ENCODE measurements around the gene VEGFC. TPM values are rescaled to one million over a fixed set of nuclear protein-coding genes. Genes with fewer than 3 reads are reported as not detected.

The VEGFC gene
- total and polyA plus RNA-seq, 7 donors, result 2.4 to 11.1 (median 4.8) TPM; not detected in 1

DNA sequence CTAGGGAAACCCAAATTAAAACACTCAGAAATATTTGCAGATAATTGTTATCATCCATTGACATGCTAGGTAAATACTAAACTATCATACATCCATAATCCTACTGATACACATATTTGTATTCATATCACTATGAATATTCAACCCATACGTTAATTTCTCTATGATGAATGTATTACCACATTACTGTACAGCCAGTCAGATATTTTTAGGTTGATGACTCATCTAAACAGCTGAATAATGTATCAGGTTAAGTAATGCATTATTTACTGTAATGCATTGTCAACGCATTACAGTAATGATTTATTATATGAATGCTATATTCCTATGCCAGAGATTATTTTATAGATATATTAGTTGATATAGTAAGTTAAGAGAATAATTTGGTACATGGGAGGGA lies 37.1 kb downstream of the VEGFC start:
- H3K27me3 ChIP-seq, result no peaks in the 10 kb centered on the region
- intact Hi-C loops (cut with DNase I), result no loop called here

DNA sequence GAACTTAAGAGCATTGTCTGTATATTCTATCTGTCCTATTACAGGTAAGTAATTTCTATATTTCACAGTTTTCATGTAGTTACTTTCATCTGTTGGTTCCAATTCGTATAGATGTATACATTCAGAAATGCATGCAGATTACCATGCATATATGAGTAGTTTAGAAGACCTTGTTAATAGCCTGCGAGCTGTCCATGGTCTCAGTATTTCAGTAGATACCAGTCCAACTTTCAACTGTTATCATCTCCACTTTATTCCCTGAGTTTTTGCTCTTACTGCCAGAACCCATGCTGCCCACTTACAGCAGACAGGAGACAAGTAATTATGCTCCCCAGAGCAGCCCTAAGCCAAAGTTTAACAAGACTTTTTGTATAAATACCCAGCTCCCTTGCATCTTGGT lies 37.7 kb downstream of the VEGFC start:
- H3K36me3 ChIP-seq, result no peaks in the 10 kb centered on the region
- H3K4me1 ChIP-seq, result no peaks in the 10 kb centered on the region
- intact Hi-C loops (cut with DNase I), result no loop called here
- H3K27me3 ChIP-seq, result no peaks in the 10 kb centered on the region
- no peak overlapping the region for H3K27ac ChIP-seq
- H3K4me3 ChIP-seq, result no peak overlapping the region
- no peak for DNase-seq
- TF ChIP-seq POLR2AphosphoS5 (IDR thresholded peaks at IDR 0.05) (no peak), EP300 (IDR thresholded peaks at IDR 0.05) (no peak), POLR2A (IDR thresholded peaks at IDR 0.05) (no peak)
- TF ChIP-seq, protein P1, sequence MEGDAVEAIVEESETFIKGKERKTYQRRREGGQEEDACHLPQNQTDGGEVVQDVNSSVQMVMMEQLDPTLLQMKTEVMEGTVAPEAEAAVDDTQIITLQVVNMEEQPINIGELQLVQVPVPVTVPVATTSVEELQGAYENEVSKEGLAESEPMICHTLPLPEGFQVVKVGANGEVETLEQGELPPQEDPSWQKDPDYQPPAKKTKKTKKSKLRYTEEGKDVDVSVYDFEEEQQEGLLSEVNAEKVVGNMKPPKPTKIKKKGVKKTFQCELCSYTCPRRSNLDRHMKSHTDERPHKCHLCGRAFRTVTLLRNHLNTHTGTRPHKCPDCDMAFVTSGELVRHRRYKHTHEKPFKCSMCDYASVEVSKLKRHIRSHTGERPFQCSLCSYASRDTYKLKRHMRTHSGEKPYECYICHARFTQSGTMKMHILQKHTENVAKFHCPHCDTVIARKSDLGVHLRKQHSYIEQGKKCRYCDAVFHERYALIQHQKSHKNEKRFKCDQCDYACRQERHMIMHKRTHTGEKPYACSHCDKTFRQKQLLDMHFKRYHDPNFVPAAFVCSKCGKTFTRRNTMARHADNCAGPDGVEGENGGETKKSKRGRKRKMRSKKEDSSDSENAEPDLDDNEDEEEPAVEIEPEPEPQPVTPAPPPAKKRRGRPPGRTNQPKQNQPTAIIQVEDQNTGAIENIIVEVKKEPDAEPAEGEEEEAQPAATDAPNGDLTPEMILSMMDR (IDR thresholded peaks at IDR 0.05), result no peak
- no peaks in the 10 kb centered on the region for H3K9me3 ChIP-seq
- 64 to 76% methylated on average over 2 of the region's 2 CpGs for WGBS, 2 donors

More for the DNA sequence above, 37.1 kb downstream of the VEGFC start:
- Histone ChIP-seq H3K36me3 (no peaks in the 10 kb centered on the region), H3K27ac (no peak overlapping the region), H3K4me3 (no peak overlapping the region), H3K9me3 (no peaks in the 10 kb centered on the region), H3K4me1 (no peaks in the 10 kb centered on the region)
- no peak for TF ChIP-seq POLR2AphosphoS5 (IDR thresholded peaks at IDR 0.05)
- TF ChIP-seq, protein P1 (IDR thresholded peaks at IDR 0.05), result no peak
- no peak for TF ChIP-seq EP300 (IDR thresholded peaks at IDR 0.05)
- no peak for TF ChIP-seq POLR2A (IDR thresholded peaks at IDR 0.05)
- whole genome bisulfite sequencing, 2 donors, result 50 to 78% methylated on average over 2 of the region's 2 CpGs
- DNase-seq, result no peak

DNA sequence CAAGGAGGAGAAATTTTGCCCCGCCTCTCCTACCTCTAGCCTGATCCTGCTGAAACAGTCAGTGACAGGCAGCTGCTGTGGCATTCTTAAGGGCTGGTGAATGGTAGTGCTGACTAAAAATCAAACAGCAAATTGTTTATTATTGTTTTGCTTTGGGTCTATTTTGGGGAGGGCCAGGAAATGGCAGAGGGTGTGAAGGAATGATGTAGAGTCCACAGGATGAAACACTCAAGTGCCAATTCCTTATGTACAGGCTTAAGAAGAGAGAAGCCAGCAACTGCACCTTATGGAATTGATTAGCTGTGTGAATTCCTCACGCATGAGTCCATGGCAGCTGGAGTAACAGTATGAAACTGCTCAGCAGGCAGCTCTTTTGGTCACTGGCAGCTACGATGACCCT lies 39.7 kb downstream of the VEGFC start:
- no peaks in the 10 kb centered on the region for H3K27me3 ChIP-seq
- H3K9me3 ChIP-seq, result no peaks in the 10 kb centered on the region
- H3K4me1 ChIP-seq, result no peaks in the 10 kb centered on the region
- H3K27ac ChIP-seq, result no peak overlapping the region
- H3K4me3 ChIP-seq, result no peak overlapping the region
- intact Hi-C loops (cut with DNase I), result no loop called here
- DNase-seq, result no peak
- TF ChIP-seq, protein P1 (IDR thresholded peaks at IDR 0.05), result no peak
- TF ChIP-seq POLR2A (IDR thresholded peaks at IDR 0.05) (no peak), EP300 (IDR thresholded peaks at IDR 0.05) (no peak), POLR2AphosphoS5 (IDR thresholded peaks at IDR 0.05) (no peak)
- no peaks in the 10 kb centered on the region for H3K36me3 ChIP-seq
- 63 to 71% methylated on average over 3 of the region's 3 CpGs for WGBS, 2 donors

DNA sequence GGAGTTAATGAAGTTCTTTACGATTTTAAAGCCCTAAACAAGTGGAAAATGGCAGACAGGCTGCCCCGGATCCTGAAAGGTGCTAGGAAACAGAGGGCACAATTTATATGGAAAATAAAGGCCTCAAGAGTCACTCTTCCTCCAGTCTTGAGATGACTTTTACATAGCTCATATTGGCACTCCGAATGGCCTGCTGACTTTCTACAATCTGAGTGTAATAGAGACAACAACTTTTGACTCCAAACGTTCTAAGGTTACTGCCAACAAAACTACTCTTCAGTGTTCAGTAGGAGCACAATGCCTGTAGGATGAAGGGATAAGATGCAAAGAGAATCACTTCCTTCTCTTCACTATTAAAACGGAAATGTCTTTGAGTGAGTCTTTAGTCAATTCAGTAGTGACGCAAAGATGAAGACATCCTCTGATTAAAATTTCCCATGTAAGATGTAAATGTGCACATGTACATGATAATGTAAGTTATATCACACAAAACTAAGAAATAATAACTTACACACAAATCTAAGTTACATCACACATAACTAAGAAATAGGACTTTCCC lies 40.5 kb downstream of the VEGFC start:
- no peaks in the 10 kb centered on the region for H3K9me3 ChIP-seq

More for the DNA sequence above, 40.5 kb downstream of the VEGFC start:
- DNase-seq, result no peak
- no peak for TF ChIP-seq POLR2AphosphoS5 (IDR thresholded peaks at IDR 0.05)
- TF ChIP-seq, protein P1 (IDR thresholded peaks at IDR 0.05), result no peak
- TF ChIP-seq EP300 (IDR thresholded peaks at IDR 0.05), result no peak
- no peak for TF ChIP-seq POLR2A (IDR thresholded peaks at IDR 0.05)
- Histone ChIP-seq H3K27me3 (no peaks in the 10 kb centered on the region), H3K4me1 (no peaks in the 10 kb centered on the region), H3K27ac (no peak overlapping the region), H3K36me3 (no peaks in the 10 kb centered on the region), H3K4me3 (no peak overlapping the region)
- 69 to 80% methylated on average over 6 of the region's 6 CpGs for WGBS, 2 donors
- intact Hi-C loops (cut with DNase I), result no loop called here
